Rectal smooth muscle tissue (tissue), 1 donor: ENCODE measurements around the gene DDX6.
"Not testable (repeated sequence)": the region's sequence is repeated elsewhere in the genome, so short reads cannot be mapped to it uniquely, and the experiment has no call there.

Source experiments
- H3K27ac ChIP-seq: one replicate; pipeline ENCODE4 v1.7.0; 2013; ENCODE audit warnings: low read depth, low read length, inconsistent platforms
- H3K27me3 ChIP-seq: one replicate; pipeline ENCODE4 v1.7.0; 2013; ENCODE audit warnings: low read length; ENCODE audit not compliant: control insufficient read depth, insufficient read depth
- H3K36me3 ChIP-seq: one replicate; pipeline ENCODE4 v1.7.0; 2013; ENCODE audit warnings: low read length; ENCODE audit not compliant: control insufficient read depth, insufficient read depth
- H3K4me1 ChIP-seq: one replicate; pipeline ENCODE4 v1.7.0; 2013; ENCODE audit warnings: low read length; ENCODE audit not compliant: control insufficient read depth, insufficient read depth
- H3K4me3 ChIP-seq: one replicate; pipeline ENCODE4 v1.7.0; 2013; ENCODE audit warnings: low read length
- H3K9ac ChIP-seq: one replicate; pipeline ENCODE4 v1.7.0; 2013; ENCODE audit warnings: low read length

Gene DDX6, protein sequence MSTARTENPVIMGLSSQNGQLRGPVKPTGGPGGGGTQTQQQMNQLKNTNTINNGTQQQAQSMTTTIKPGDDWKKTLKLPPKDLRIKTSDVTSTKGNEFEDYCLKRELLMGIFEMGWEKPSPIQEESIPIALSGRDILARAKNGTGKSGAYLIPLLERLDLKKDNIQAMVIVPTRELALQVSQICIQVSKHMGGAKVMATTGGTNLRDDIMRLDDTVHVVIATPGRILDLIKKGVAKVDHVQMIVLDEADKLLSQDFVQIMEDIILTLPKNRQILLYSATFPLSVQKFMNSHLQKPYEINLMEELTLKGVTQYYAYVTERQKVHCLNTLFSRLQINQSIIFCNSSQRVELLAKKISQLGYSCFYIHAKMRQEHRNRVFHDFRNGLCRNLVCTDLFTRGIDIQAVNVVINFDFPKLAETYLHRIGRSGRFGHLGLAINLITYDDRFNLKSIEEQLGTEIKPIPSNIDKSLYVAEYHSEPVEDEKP

GRCh38 chr11:118791111-118791960 is at the start of gene DDX6:
Gene DDX6 (minus strand): TSS chr11:118791164. CDS start chr11:118786251, 4,913 bp downstream.
- H3K4me3 ChIP-seq, result peak within 1 kb of the TSS; percentile 94
- peaks cover 9% of the 10 kb centered on the region for H3K4me1 ChIP-seq
- H3K27me3 ChIP-seq, result no peaks in the 10 kb centered on the region
- H3K36me3 ChIP-seq, result no peaks in the 10 kb centered on the region
- peak within 1 kb of the TSS; percentile 98 for H3K27ac ChIP-seq
- H3K9ac ChIP-seq, result peak within 1 kb of the TSS; percentile 98

- Histone ChIP-seq H3K4me1 (peaks cover 8% of the 10 kb centered on the region), H3K27me3 (no peaks in the 10 kb centered on the region), H3K36me3 (no peaks in the 10 kb centered on the region), H3K27ac (no peak overlapping the region), H3K9ac (no peak overlapping the region), H3K4me3 (no peak overlapping the region)
Measured at GRCh38 chr11:118838905-118839553, 48.1 kb upstream of the DDX6 start.

DNA sequence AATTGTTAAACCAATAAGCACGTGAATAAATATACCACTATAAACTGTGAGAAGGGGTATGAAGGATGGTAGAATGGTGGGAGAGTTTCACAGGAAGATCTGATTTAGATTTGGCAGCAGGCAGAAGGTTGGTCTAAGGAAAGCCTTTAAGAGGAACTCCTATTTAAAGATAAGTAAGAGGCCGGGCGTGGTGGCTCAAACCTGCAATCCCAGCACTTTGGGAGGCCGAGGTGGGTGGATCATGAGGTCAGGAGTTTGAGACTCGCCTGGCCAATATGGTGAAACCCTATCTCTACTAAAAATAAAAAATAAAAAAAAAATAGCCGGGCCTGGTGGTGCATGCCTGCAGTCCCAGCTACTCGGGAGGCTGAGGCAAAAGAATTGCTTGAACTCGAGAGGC is 46.9 kb upstream of the DDX6 start:
- Histone ChIP-seq H3K9ac (no peak overlapping the region), H3K27ac (no peak overlapping the region), H3K4me1 (peaks cover 8% of the 10 kb centered on the region), H3K27me3 (no peaks in the 10 kb centered on the region), H3K36me3 (no peaks in the 10 kb centered on the region), H3K4me3 (no peak overlapping the region)

GRCh38 chr11:118834427-118835028 is 43.6 kb upstream of the DDX6 start:
- Histone ChIP-seq H3K27me3 (no peaks in the 10 kb centered on the region), H3K27ac (no peak overlapping the region), H3K4me3 (no peak overlapping the region), H3K9ac (no peak overlapping the region), H3K36me3 (no peaks in the 10 kb centered on the region), H3K4me1 (no peaks in the 10 kb centered on the region)

- H3K27me3 ChIP-seq, result no peaks in the 10 kb centered on the region
- no peaks in the 10 kb centered on the region for H3K36me3 ChIP-seq
- no peaks in the 10 kb centered on the region for H3K4me1 ChIP-seq
- H3K4me3 ChIP-seq, result no peak overlapping the region
- H3K9ac ChIP-seq, result no peak overlapping the region
- no peak overlapping the region for H3K27ac ChIP-seq
Measured at GRCh38 chr11:118827118-118827517, 36.2 kb upstream of the DDX6 start.

- not testable (repeated sequence) for H3K27me3 ChIP-seq, H3K4me1 ChIP-seq, H3K9ac ChIP-seq, H3K36me3 ChIP-seq, H3K4me3 ChIP-seq, H3K27ac ChIP-seq
Measured at GRCh38 chr11:118822936-118823510, 32.1 kb upstream of the DDX6 start.

DNA sequence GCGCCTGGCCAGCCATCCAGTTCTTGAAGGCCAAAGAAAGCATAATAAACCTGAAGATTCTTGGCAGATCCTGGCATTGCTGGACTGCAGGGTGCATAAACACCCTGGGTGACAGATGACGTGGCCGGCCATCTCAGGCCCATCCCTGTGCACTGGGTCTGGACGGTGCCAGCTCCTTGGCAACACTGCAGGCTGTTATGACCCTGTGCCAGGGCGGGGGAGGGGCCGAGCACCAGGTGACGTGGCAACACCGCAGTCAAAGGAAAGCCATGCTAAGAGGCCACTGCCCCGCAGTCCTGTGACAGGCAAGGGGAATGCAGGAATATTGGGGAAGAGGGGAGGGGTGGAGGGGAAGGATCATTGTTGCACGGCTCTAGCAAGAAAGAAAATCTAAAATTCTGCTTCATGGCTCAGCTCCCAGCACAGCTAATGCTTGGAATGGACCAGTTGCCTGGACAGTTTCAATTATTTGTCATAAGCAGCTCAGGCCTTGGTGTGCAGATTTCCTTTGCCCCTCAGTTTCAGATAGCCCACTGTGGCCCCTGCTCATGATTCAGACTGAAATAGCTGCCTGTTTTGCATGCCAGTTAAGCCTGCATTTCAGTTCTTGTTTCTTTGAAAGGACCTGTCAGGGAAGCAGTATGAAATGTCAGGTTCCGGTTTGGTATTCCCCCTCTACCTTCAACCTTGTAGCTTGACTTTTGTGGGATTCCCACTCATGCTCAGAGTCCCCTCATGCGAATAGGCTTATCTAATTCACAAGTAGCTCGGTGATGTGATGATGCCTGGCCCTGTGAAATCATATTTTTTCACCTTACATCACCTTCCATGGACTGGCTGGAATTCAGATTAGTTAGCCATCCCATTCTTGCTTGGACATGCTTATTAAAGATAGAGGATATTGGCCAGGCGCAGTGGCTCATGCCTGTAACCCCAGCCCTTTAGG is 29.7 kb upstream of the DDX6 start:
- peaks cover 5% of the 10 kb centered on the region for H3K4me1 ChIP-seq
- no peak overlapping the region for H3K9ac ChIP-seq
- H3K4me3 ChIP-seq, result peak overlapping the region; percentile 27
- H3K36me3 ChIP-seq, result no peaks in the 10 kb centered on the region
- H3K27ac ChIP-seq, result peak overlapping the region; percentile 83
- no peaks in the 10 kb centered on the region for H3K27me3 ChIP-seq

DNA sequence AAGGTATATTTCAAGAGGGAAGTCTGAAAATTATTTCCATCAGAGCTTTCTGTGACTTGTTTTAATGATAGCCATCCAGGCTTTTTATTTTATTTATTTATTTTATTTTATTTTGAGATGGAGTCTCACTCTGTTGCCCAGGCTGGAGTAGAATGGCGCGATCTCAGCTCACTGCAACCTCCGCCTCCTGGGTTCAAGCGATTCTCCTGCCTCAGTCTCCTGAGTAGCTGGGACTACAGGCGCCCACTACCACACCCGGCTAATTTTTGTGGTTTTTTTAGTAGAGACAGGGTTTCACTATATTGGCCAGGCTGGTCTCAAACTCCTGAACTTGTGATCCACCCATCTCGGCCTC is 29.0 kb upstream of the DDX6 start:
- not testable (repeated sequence) for H3K36me3 ChIP-seq
- peak overlapping the region; percentile 83 for H3K27ac ChIP-seq

GRCh38 chr11:118819334-118820024 is 28.5 kb upstream of the DDX6 start:
- Histone ChIP-seq H3K4me1 (peaks cover 5% of the 10 kb centered on the region), H3K36me3 (no peaks in the 10 kb centered on the region), H3K9ac (no peak overlapping the region), H3K27me3 (no peaks in the 10 kb centered on the region), H3K4me3 (no peak overlapping the region), H3K27ac (peak overlapping the region; percentile 37)

More for the DNA sequence above, 29.0 kb upstream of the DDX6 start:
- H3K27me3 ChIP-seq, H3K9ac ChIP-seq, H3K4me1 ChIP-seq, H3K4me3 ChIP-seq: not testable (repeated sequence)

- no peaks in the 10 kb centered on the region for H3K27me3 ChIP-seq
- H3K4me1 ChIP-seq, result peaks cover 5% of the 10 kb centered on the region
- H3K27ac ChIP-seq, result no peak overlapping the region
- H3K4me3 ChIP-seq, result no peak overlapping the region
- no peak overlapping the region for H3K9ac ChIP-seq
- no peaks in the 10 kb centered on the region for H3K36me3 ChIP-seq
Measured at GRCh38 chr11:118818130-118818529, 27.2 kb upstream of the DDX6 start.

DNA sequence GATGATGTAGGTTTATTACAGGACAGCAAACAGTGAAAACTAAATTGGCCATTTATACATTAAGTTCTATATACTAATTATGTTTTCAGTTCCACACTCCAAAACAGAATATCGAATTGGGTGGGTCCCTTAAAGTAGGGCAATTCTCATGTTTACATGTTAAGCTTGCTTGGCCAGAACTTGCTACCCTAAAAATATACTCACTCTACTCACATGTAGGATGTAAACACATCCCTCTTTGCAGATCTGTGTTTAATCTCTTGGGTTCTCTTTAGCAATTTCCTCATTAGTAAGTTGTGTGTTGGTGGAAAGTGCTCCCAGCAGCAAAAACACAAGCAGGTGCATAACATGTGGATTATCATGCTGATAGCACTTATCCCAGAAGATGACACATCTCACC is 22.6 kb upstream of the DDX6 start:
- Histone ChIP-seq H3K9ac (no peak overlapping the region), H3K27ac (no peak overlapping the region), H3K4me3 (no peak overlapping the region), H3K36me3 (no peaks in the 10 kb centered on the region), H3K4me1 (no peaks in the 10 kb centered on the region), H3K27me3 (no peaks in the 10 kb centered on the region)
